GM18498 (cell line): ENCODE measurements around the gene SFXN1.

Experiments
- ATAC-seq: cut with Tn5 transposase; IDR thresholded peaks from one replicate; pipeline ENCODE4 v1.9.1; 2021; ENCODE audit warnings: mild to moderate bottlenecking, moderate library complexity; ENCODE audit not compliant: unreplicated experiment

The SFXN1 gene

DNA sequence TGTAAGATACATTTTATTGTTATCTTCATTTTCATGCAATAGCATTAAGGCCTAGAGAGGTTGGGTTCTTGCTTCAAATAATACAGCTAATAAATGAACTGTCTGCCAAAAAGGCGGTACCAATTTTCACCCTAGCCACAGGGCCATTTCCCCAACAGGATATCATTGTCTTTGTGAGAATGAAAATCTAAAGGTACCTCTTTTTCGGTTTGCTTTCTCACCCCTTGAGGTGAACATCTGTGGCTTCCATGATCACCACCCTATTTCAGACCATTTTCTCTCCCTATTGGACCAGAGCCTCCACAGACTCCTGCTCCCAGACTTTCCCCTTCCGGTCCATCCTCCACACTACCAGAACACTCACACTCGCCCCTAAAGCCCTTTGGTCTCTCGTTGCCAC, 60.2 kb downstream of the SFXN1 start:
- ATAC-seq: no peak

DNA sequence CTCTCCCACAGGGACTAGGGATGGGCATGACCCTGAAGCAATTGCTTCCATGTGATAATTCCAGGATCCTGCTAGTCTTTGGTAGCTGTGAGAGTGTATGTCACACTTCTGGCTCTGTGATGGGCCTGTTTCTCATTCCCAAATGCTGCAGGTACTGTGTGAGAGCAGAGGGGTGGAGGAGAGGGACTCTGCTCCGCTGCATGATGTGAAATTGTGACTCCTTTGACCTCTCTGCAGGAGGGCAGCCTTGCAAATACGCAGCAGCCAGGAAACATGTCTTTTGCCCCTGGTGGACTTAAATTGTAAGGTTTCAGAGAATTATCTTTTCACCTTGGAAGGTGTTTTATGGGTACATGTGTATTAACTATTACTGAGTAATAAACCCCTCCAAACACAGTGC, 61.6 kb downstream of the SFXN1 start:
- no peak for ATAC-seq

DNA sequence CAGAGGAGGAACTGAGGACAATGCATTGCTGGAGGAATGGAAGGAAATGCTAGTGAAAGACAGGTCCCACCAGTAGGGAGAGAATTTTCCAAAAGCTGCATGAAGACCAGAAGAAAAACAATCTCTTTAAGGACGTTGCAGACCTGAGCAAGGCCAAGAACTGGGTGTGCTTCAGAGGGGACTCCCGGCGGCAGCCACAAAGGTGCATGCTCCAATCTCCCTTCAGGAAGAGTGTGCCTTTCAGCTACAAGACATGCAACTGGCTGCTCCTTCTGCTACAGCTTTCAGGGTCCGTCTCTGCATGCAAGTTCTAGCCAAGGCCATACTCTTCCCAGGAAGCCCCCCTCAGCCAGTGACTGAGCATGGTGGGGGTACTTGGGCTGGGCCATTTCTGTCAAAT, 62.9 kb downstream of the SFXN1 start:
- ATAC-seq: no peak

DNA sequence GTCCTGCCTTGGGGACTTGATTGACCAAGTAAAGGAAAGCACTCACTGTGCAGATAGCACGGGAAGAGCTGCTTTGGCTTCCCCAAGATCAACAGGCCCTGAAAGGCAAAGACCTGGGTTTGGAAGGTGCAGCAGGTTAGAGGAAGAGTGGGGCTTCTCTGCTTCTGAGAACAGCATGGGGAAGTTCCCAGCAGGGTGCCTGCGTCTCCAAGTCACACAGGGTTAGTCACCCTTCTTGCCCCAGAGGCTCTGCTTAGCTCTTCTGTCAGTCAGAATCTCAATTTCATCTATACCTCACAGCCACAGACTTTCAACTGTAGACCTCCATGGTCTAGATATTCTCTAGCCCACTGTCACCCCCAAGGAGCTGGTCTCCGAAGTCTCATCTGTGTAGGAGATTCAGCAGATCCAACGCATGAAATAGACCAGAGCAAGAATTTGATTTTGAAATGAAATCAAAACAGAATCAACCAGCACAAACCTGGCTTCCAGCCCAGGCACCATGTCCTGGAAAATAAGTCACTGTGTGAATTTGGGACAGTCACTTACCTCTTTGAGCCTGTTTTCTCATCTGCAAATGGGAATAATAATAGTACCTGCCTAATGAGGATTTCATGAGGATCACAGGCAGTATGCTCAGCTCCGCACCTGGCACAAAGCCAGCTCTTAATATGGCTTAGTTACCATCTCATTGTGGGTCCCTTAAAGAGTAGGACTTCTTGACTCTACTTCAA, 64.0 kb downstream of the SFXN1 start:
- no peak for ATAC-seq

DNA sequence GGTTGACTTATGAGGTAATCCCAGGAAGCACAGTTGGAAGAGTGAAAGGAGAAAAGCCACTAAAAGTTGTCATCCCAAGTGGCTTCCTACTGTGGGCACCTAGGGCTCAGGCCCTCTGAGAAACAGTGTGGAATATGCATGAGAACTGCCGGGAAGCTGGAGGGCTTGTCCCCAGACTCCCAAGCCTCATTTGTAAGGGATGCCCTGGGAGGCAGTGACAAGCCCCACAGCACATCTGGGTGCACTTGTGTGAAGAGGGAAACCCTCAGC, 64.5 kb downstream of the SFXN1 start:
- no peak for ATAC-seq

DNA sequence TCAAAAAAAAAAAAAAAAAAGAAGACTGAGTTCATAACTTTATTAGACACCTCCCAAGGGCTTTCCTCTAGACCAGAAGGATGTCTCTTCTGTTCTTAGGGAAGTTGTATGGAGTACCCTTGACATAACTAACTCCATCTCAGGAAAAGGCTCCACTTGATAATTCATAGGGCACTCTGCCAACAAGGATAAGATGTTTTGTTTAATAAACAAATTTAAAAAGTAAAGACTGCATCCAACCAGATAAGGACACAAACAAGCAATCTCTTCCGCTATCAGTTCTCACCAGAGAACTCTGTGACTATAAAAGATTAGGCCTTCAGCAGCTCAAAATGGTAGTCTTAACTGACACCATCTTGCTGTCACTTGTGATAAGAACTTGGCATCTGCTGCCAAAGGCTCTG, 65.8 kb downstream of the SFXN1 start:
- no peak for ATAC-seq

DNA sequence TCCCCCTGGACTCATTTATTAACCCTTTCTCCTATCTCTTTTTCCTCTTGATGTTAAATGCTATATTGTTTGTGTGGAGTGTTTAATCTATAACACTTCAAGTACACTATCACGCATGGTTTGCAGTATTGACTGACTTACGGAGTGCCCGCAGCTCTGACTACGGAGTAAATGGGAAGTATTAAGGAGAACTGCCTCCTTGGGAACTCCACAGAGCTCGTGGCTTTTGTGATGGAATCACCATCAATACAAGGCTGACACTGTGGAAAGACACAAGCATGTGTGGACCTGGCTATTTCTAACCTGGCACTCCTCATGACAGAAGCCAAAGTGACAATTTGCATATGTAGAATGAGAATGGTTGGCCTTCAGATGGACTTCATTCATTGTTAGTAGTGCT, 66.2 kb downstream of the SFXN1 start:
- ATAC-seq: no peak

DNA sequence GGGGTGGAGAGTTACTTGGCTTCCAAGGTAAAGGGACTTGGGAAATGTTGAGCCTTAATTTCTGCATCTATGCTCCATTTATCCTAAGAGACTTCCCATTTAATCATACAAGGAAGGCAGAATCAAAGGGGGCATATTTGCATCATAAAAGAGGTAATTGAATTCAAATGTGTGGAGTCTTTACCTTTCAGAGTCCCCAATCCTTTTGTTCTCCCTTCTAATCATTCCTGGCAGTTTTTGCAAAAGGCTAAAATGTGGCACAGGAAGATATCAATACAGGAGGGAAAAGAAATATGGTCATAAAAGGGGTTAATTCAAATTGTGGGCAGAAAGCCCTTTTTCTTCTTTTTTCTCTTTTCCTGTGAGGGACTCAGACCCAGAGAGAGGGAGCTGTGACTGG, 69.5 kb downstream of the SFXN1 start:
- no peak for ATAC-seq

DNA sequence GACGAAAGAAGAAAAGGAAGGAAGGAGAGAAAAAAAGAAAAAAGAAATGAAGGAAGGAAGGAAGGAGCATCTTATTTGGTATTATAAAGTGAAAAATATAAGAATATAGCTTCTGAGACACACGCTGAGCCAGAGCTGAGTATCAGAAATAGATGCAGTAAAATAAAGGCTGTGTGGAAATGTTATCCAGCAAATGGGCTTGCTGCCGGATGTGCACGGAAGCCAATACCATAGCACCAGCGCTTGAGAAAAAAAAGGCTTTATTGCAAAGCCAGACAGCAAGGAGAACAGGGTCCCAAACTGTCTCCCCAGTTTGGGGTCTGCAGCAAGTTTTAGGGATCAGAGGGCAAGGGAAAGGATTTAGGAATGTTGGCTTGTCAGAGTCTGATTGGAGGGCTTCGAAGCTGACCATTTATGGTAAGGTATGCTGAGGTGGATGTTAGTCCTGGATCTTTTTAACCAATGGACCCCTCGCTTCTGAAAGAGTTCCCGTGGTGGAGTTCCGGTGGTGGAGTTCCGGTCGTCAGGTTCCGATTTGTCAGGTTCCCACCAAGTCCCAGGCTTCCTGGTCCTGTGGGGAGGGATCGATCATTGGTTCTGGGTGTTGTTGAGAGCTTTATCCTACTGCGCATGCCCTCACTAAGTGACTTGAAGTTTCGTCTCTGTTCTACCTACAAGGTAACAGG, 70.4 kb downstream of the SFXN1 start:
- no peak for ATAC-seq

DNA sequence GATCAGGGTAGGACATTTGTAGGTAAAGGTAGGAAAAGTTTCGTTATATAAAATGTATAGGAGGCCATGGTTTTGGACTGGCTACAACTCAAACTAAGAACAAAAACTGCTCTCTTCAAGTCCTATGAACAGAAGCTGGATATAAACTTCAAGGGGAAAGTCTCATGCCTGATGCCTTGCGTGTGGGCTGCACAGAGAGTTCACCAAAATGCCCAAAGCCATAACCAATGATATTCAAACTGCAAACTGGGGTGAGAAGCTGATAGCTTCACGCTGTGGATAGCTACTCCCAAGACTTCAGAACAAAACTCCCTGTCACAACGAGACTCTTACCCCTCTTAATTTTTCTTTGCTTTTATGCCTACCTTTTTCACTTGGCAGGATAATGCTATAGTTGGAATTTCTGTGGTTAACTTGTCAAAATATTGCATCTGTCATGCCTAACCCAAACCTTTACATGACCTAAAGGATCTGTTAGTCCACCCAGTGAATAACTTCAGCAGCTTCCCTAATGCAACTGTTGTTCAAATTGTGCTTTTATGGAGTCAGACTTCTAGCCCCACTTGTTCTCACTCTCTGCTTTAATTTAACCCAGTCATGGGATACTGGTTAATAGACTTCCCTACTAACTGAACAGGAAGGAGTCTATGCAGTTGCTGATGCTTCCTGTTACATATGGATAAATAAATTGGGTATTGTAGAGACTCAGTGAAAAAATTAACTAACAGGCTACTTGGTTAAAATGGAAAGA, 71.9 kb downstream of the SFXN1 start:
- no peak for ATAC-seq

DNA sequence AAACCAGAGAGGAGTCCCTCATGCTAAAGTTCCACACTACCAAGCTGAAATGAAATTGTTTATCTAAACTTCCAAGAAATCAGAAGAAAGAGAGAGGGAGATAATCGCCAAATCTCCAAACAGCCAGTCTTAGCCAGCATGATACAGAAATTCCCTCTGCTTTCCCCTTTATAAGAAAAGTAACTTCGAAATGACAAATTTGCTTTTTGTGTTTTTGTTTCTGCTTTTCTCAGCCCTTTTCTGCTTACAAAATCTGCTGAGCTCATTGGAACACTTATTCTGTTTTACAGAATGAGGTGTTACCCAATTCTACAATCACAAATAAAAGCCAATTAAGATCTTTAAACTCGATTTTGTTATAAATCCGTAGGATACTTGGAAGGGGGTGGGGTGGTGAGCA, 72.9 kb downstream of the SFXN1 start:
- ATAC-seq: no peak

DNA sequence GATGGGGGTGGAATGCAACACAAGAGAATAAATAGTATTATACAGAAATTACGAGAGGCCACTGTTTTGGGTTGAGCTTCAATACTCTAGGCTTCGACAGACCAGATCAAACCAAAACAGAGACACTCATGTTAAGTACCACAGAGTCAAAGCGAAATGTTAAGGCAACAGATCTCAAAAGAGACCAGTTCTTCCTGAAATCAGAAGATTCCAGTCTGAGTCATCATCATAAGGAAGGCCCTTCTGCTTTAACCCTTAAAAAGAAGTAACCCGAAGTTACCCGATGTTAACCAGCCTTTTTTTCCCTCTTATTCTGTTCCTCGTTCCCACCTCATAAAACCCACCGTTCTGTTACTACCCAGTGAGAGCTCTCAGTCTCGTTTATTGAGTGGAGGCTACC, 75.9 kb downstream of the SFXN1 start:
- no peak for ATAC-seq

DNA sequence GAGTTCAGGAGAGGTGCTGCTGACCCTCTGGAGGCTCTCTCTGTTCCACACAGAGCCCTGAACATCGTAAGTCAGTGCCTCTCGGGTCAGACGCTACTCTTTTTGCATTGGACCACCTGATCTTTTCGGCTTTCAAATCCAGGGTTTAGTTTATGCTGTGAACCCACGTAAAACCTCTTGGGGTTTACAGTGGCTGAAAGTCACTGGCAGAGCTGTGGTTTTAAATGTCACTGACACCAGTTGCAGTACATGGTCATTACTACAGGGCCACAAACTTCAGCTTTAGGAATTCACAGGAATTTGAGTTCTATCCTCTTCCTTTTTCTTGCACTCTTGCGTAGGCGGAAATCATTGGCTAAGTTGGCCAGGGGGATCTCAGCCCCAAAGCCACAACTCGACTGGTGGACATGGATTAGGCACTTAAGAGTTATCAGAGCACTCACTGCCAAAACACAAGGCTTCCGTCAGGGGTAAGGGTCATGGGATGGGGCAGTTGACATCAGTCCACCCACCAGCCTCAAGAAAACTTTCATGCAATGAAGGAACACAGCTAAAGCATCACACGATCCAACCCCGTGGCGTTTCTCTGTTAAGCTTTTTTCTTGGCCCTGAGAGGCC, 76.9 kb downstream of the SFXN1 start:
- ATAC-seq: no peak

DNA sequence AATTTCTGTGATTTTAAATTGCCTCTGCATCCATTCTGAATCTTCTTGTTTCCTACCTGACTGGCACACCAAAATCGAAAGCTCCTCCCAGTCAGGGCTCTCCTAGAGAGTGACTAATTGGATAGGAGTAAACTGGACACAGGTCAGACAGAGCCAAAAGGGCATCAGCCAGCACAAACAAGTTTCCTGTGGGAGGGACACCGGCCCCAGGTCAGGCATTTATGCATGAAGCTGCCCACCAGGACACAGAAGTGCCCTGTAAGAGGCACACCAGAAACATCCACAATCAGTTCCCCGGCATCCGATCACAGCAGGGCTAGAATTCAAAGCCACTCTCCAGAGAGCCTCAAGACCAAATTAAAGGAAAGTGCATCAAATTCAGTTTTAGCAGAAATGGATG, 78.4 kb downstream of the SFXN1 start:
- no peak for ATAC-seq

DNA sequence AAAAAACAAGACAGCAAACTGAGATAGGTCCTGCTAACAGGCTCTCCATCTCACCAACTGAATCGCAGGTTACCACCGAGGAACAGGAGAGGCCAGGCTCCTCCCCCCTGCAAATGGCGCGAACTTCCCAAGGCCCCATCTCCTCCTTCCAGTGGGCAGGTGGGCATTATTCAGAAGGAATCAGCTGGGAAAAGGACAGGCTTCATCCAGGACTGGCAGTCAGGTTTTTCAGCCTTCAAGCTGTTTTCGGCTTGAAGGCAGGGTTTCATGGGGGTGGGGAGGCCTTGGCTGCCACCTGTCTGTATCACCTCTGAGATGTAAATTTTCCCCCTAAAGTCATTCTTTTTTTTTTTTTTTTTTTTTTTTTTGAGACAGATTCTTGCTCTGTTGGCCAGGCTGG, 79.4 kb downstream of the SFXN1 start:
- no peak for ATAC-seq

DNA sequence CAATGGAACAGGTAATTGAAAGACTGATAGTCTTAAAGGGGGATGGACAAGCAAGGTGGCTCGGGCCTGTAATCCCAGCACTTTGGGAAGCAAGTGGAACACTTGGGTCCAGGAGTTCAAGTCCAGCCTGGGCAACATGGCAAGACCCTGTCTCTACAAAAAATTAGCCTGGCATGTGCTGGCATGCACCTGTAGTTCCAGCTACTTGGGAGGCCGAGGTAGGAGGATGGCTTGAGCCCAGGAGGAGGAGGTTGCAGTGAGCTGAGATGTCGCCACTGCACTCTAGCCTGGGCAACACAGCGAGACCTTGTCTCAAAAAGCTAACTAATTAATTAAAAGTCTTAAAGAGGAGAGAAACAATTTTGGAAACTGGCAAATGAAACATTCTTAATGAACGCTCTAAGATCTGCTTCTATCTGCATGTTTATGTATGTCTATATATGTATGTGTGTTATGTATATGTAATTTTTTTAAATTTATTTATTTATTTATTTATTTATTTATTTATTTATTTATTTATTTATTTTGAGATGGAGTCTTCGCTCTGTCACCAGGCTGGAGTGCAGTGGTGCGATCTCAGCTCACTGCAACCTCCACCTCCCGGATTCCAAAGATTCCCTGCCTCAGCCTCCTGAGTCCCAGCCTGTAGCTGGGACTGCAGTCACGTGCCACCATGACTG, 80.6 kb downstream of the SFXN1 start:
- ATAC-seq: no peak

DNA sequence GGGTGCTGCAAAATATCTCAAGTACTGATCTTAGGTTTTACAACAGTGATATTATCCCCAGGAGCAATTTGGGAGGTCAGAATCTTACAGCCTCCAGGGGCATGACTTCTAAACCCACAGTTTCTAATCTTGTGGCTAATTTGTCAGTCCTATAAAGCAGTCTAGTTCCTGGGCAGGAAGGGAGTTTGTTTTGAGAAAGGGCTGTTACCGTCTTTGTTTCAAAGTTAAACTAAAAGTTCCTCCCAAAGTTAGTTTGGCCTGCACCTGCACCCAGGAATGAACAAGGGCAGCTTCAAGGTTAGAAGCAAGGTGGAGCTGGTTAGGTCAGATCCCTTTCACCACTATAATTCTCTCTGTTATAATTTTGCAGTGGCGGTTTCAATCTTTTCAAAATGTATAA, 81.7 kb downstream of the SFXN1 start:
- ATAC-seq: no peak

DNA sequence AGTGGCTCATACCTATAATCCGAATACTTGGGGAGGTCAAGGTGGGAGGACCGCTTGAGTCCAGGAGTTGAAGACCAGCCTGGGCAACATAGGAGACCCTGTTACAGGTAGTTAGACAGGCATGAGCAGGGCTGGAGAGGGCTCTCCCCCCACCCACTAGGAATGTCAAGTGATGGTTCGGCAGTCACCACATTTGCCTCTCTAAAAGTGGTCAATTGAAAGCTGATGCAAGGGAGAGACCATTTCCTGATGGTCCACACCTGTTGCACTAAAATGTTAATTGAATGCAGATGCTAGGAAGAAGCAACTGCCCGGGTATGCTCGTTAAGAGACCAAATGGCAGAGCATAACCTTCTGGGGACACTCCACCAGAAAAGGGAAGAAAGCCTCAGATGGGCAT, 82.7 kb downstream of the SFXN1 start:
- ATAC-seq: no peak

DNA sequence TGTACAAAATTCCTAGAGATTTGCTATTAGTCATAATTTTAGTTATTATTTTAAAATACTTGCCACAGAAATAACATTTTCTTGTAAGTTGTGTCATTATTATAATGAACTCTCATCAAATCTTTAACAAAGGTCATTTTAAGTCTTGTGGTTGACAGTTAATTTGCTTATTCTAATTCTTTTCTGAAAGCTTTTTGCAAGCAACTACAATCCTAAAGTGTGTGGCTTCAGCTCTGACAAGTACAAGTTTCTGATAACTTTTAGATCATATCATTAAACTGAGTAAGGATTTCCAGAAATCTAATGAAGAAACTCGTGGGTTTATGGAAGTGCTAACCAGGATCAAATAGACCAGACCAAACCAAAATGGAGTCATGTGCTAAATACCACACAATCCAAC, 86.4 kb downstream of the SFXN1 start:
- ATAC-seq: no peak

DNA sequence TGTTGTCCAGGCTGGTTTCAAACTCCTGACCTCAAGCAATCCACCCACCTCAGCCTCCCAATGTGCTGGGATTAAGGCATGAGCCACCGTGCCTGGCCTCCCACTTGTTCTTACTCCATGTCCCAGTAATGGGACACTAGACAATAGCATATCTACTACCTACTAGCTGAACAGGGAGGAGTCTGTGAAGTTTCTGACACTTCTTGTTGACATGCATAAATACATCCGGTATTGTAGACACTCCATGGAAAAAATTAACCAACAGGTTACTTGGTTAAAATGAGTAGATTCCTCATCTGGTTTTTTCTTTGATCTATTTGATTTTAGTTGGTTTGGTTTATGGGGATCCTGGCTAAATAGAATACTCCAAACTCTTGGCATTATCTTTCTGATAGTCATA, 88.3 kb downstream of the SFXN1 start:
- no peak for ATAC-seq

DNA sequence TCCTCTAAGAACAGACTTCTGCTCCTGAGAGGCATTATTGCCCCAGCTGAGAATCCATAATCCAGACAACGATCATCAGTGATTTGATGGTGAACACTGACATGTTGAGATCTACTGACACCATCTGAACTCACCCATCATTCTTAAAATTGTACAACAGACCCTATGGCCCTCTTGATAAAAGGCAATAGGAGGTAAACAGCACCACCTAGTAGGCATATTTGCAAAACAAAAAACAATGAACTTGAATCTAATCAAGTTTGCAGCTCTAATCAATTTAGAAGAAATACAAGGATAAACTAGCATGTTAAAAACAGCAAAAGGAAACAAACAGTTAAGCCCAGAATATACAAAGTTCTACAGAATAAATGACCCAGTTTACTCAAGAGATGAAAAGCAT, 89.6 kb downstream of the SFXN1 start:
- no peak for ATAC-seq
